ENCODE data around the gene CASD1. TPM values are rescaled to one million over a fixed set of nuclear protein-coding genes. Genes with fewer than 3 reads are reported as not detected.

Gene CASD1
- total and polyA plus RNA-seq, 8 donors, result 2.9 to 57.6 (median 14.7) TPM

DNA sequence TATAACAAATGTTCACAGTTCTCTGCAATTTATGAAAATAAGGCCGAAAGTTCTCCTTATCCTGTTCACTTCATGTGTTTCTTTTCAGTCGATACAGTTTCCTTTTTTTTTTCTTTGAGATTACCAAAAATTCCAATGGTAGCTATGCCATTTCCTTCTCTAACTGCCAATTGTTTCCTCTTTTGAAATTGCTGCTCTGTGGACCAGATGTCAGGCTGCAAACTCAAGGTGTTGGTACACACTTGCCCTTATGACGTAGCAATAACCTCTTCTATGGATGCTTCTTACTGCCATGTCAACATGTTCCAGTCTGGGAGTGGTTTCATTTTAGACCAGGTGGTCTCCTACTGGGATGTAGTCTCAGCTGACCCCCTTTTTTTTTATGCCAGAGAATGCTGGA is 52.9 kb downstream of the CASD1 start:
- TF ChIP-seq, protein P1, sequence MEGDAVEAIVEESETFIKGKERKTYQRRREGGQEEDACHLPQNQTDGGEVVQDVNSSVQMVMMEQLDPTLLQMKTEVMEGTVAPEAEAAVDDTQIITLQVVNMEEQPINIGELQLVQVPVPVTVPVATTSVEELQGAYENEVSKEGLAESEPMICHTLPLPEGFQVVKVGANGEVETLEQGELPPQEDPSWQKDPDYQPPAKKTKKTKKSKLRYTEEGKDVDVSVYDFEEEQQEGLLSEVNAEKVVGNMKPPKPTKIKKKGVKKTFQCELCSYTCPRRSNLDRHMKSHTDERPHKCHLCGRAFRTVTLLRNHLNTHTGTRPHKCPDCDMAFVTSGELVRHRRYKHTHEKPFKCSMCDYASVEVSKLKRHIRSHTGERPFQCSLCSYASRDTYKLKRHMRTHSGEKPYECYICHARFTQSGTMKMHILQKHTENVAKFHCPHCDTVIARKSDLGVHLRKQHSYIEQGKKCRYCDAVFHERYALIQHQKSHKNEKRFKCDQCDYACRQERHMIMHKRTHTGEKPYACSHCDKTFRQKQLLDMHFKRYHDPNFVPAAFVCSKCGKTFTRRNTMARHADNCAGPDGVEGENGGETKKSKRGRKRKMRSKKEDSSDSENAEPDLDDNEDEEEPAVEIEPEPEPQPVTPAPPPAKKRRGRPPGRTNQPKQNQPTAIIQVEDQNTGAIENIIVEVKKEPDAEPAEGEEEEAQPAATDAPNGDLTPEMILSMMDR (IDR thresholded peaks at IDR 0.05), result no peak
- no peak for TF ChIP-seq POLR2AphosphoS5 (IDR thresholded peaks at IDR 0.05)
- TF ChIP-seq POLR2A (IDR thresholded peaks at IDR 0.05), result no peak
- TF ChIP-seq EP300 (IDR thresholded peaks at IDR 0.05), result no peak
- H3K4me3 ChIP-seq, result no peak overlapping the region
- no peaks in the 10 kb centered on the region for H3K9me3 ChIP-seq
- intact Hi-C loops (cut with DNase I; ENCODE audit: low total_unique reads), result no loop called here
- H3K4me1 ChIP-seq, result peaks cover 0 to 12% (median 11%) of the 10 kb centered on the region in 4 donors
- WGBS, 5 donors, result 69 to 75% (median 71%) methylated on average over 3 of the region's 3 CpGs
- no peak overlapping the region for H3K27ac ChIP-seq
- H3K36me3 ChIP-seq, result no peaks in the 10 kb centered on the region
- no peaks in the 10 kb centered on the region for H3K27me3 ChIP-seq
- DNase-seq, result no peak

DNA sequence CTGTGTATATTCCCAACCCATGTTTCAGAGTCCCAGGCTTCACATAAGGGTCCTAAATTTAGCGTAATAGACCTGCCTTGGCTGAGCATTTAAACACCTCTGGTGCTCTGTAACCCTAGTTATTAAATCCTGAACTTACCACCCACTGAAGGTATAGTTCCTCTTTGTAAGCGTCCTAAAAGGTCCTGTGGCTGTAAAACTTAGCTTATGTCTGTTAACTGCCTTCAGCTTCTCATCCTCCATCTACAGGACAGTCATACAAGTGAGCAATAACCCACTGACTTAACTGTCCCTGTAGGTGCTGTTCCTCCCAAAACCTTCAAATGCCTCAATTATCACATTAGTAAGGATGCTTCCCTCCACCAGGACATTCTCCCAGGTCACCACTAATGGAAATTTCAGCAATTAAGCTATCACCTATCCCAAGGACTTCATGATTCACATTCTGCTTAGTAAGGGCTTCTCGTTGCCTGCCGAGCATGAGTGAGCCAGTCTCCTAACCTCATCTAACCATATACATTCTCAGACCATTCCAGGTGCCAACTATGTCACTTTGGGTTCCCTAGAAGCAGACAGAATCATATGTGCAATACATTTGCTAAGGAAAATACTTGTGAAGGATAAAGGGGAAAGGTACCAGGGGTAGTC is 55.8 kb downstream of the CASD1 start:
- Histone ChIP-seq H3K27me3 (no peaks in the 10 kb centered on the region), H3K4me1 (peaks cover 0 to 12% (median 9%) of the 10 kb centered on the region in 4 donors), H3K36me3 (peaks cover 0 to 2% (median under 1%) of the 10 kb centered on the region in 4 donors), H3K9me3 (no peaks in the 10 kb centered on the region), H3K27ac (no peak overlapping the region), H3K4me3 (no peak overlapping the region)
- intact Hi-C loops (cut with DNase I; ENCODE audit: low total_unique reads), result no loop called here
- WGBS, 5 donors, result 95 to 100% (median 97%) methylated on average over 4 of the region's 4 CpGs
- TF ChIP-seq, protein P1 (IDR thresholded peaks at IDR 0.05), result no peak
- TF ChIP-seq POLR2AphosphoS5 (IDR thresholded peaks at IDR 0.05) (no peak), POLR2A (IDR thresholded peaks at IDR 0.05) (no peak), EP300 (IDR thresholded peaks at IDR 0.05) (no peak)
- no peak for DNase-seq

DNA sequence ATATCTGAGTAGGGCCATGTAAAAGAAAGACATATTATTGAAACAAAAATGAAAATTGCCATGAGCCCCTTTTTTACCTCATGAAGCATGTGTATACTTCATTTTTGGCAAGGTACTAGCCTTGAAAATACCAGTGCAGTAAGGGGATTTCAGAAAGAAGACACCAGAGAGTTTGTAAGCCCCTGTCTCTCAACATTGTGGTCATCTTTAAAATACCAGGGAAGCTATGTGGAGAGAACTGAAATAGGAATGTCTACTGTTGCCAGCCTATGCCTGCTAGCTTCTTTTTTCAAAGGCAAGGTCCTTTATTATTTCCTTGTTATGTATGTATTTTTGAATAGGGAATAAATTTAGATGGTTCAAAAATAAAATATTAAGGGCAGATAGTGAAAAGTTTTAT is 57.8 kb downstream of the CASD1 start:
- intact Hi-C loops (cut with DNase I; ENCODE audit: low total_unique reads), result no loop called here
- H3K4me1 ChIP-seq, result peaks cover 0 to under 1% (median 0%) of the 10 kb centered on the region in 4 donors
- no peak for DNase-seq
- TF ChIP-seq POLR2AphosphoS5 (IDR thresholded peaks at IDR 0.05), result no peak
- no peak for TF ChIP-seq POLR2A (IDR thresholded peaks at IDR 0.05)
- TF ChIP-seq, protein P1 (IDR thresholded peaks at IDR 0.05), result no peak
- TF ChIP-seq EP300 (IDR thresholded peaks at IDR 0.05), result no peak
- no peak overlapping the region for H3K4me3 ChIP-seq
- no peaks in the 10 kb centered on the region for H3K9me3 ChIP-seq
- no peak overlapping the region for H3K27ac ChIP-seq
- H3K27me3 ChIP-seq, result no peaks in the 10 kb centered on the region
- peaks cover 0 to 12% (median 6%) of the 10 kb centered on the region in 4 donors for H3K36me3 ChIP-seq

DNA sequence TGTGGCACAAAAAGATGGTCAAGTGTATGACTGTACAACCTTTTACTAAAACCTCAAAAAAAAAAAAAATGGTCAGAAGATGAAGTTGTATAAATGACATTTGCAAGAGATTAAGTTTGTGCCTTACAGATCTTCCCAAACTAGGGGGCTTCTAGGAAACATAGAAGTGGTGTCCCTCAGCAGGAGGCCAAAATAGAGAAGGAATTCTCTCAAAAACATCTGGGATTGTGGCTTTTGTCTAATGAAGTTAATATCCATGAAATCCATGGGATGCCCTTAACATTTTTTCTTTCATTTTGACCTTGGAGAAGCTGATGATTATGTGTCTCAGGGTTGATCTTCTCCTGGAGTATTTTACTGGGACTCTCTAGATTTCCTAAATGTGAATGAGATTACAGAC is 62.2 kb downstream of the CASD1 start:
- TF ChIP-seq, protein P1 (IDR thresholded peaks at IDR 0.05), result no peak
- TF ChIP-seq POLR2AphosphoS5 (IDR thresholded peaks at IDR 0.05) (no peak), EP300 (IDR thresholded peaks at IDR 0.05) (no peak), POLR2A (IDR thresholded peaks at IDR 0.05) (no peak)
- H3K4me1 ChIP-seq, result no peaks in the 10 kb centered on the region
- peaks cover 0 to 39% (median 10%) of the 10 kb centered on the region in 4 donors for H3K36me3 ChIP-seq
- H3K27me3 ChIP-seq, result no peaks in the 10 kb centered on the region
- no peak overlapping the region for H3K27ac ChIP-seq
- intact Hi-C loops (cut with DNase I; ENCODE audit: low total_unique reads), result no loop called here
- DNase-seq, result no peak
- H3K9me3 ChIP-seq, result peaks cover 0 to 26% (median 19%) of the 10 kb centered on the region in 4 donors
- H3K4me3 ChIP-seq, result no peak overlapping the region
